Astrocyte (in vitro differentiated cells and primary cell): ENCODE data around the gene TEX22.

Experiments used
- EZH2 ChIP-seq: IDR thresholded peaks from 2 replicates; pipeline ENCODE4 v1.6.1; 2012; ENCODE audit warnings: mild to moderate bottlenecking, low read length, inconsistent platforms; ENCODE audit not compliant: insufficient read depth
- TF ChIP-seq, protein P1 (sequence below): IDR thresholded peaks from 2 replicates; pipeline ENCODE4 v1.5.1; 2011; ENCODE audit warnings: low read depth, mild to moderate bottlenecking, inconsistent platforms, low read length, moderate library complexity; ENCODE audit not compliant: insufficient read depth

GRCh38 chr14:105440554-105440900 lies 42.2 kb downstream of the TEX22 start:
- TF ChIP-seq, protein P1, sequence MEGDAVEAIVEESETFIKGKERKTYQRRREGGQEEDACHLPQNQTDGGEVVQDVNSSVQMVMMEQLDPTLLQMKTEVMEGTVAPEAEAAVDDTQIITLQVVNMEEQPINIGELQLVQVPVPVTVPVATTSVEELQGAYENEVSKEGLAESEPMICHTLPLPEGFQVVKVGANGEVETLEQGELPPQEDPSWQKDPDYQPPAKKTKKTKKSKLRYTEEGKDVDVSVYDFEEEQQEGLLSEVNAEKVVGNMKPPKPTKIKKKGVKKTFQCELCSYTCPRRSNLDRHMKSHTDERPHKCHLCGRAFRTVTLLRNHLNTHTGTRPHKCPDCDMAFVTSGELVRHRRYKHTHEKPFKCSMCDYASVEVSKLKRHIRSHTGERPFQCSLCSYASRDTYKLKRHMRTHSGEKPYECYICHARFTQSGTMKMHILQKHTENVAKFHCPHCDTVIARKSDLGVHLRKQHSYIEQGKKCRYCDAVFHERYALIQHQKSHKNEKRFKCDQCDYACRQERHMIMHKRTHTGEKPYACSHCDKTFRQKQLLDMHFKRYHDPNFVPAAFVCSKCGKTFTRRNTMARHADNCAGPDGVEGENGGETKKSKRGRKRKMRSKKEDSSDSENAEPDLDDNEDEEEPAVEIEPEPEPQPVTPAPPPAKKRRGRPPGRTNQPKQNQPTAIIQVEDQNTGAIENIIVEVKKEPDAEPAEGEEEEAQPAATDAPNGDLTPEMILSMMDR: no peak
- no peak for TF ChIP-seq EZH2
